H1 (cell line): ENCODE measurements around the gene FAM9C. TPM values are rescaled to one million over a fixed set of nuclear protein-coding genes. Genes with fewer than 3 reads are reported as not detected.

ENCODE experiments used
- BACH1 ChIP-seq: IDR thresholded peaks from 2 replicates; pipeline ENCODE4 v1.6.1; 2012; ENCODE audit warnings: low read length, improper control_type of control experiment
- CBX8 ChIP-seq: fragments of 300-800, 300-1000 bp; sonication (generic); IDR thresholded peaks from 2 replicates; pipeline ENCODE4 v1.7.1; 2016; ENCODE audit warnings: low read depth, low read length, borderline replicate concordance
- CTBP2 ChIP-seq: IDR thresholded peaks from 2 replicates; pipeline ENCODE4 v1.7.0; 2011; ENCODE audit warnings: borderline replicate concordance, mild to moderate bottlenecking, moderate library complexity, mixed read lengths, low read length; ENCODE audit not compliant: insufficient read depth, insufficient read length
- JUN ChIP-seq: IDR thresholded peaks from 2 replicates; pipeline ENCODE4 v1.6.1; 2011; ENCODE audit warnings: low read depth, mild to moderate bottlenecking, improper control_type of control experiment, low read length
- SAP30 ChIP-seq: fragments of 300-600 bp; sonication (generic); IDR thresholded peaks from 2 replicates; pipeline ENCODE4 v1.7.1; 2012; ENCODE audit warnings: low read length, moderate library complexity, mild to moderate bottlenecking, inconsistent platforms; ENCODE audit not compliant: insufficient read depth, insufficient replicate concordance
- SRF ChIP-seq: IDR thresholded peaks from 2 replicates; pipeline ENCODE4 v1.6.1; 2011; ENCODE audit warnings: mild to moderate bottlenecking, low read depth, low read length, moderate library complexity
- polyA plus RNA-seq, 7 experiments: library from polyadenylated mRNA; depleted of rRNA in 3 of 7; stranded (reverse) in 5 of 7; unstranded in 2 of 7; fragments of >200 nt in 5 of 7; fragments of 200-250 nt in 2 of 7; gene quantifications; 1 replicate in 5 of 7; 2 replicates in 1 of 7; 4 replicates in 1 of 7; pipeline versions ENCODE4 v1.2.1 to v1.2.3, GENCODE V29; 2011 to 2013; ENCODE audit warnings: missing spikeins in 2 of 7, mixed read lengths in 2 of 7
- total RNA-seq: library from RNA; stranded (reverse); fragmentation: NEBNext Ultra II Directional; extraction: Animal tissue kit (Norgen Biotek cat#: 25700); gene quantifications from 2 replicates; pipeline ENCODE4 v1.2.1, GENCODE V29; 2021

FAM9C gene
- total and polyA plus RNA-seq, 2 of the 8 experiments (the other 6 are each of a cell fraction or from before 2014, with no cell fraction given): not detected

GRCh38 chrX:13026877-13027652, 17.4 kb downstream of the FAM9C start (continued):
- no peak for TF ChIP-seq SAP30
- TF ChIP-seq JUN: no peak
- no peak for TF ChIP-seq CTBP2
- no peak for TF ChIP-seq CBX8
- TF ChIP-seq SRF: no peak
- no peak for TF ChIP-seq BACH1
- TF ChIP-seq, all 59 proteins: peak for 0
